PC-9 (cell line): ENCODE measurements around the gene PSMD6.

Experiments used
- CTCF ChIP-seq: fragments of 200-600 bp; sonication (generic); conservative IDR thresholded peaks from 2 replicates; pipeline ENCODE4 v1.6.1; 2017; ENCODE audit warnings: mixed run types, antibody characterized with exemption, mild to moderate bottlenecking, moderate library complexity
- EZH2 ChIP-seq: fragments of 200-600 bp; sonication (generic); IDR thresholded peaks from 2 replicates; pipeline ENCODE4 v1.8.0; 2017; ENCODE audit warnings: antibody characterized with exemption, low read depth

GRCh38 chr3:63979093-63979885 lies 44.0 kb downstream of the PSMD6 start:
- TF ChIP-seq EZH2: no peak
- no peak for TF ChIP-seq CTCF
